Measurements from ENCODE around the gene CCT5.
A peak's percentile ranks its signal among the peaks of the same experiment; 100 is the strongest.

CCT5 gene

GRCh38 chr5:10277773-10278630, 27.9 kb downstream of the CCT5 start:
- no peak for DNase-seq (ENCODE audit: low spot score)

GRCh38 chr5:10278658-10279279, 28.7 kb downstream of the CCT5 start:
- no peak for DNase-seq (ENCODE audit: low spot score)

GRCh38 chr5:10279328-10279727, 29.2 kb downstream of the CCT5 start:
- DNase-seq (ENCODE audit: low spot score) = no peak

GRCh38 chr5:10279925-10280720, 30.0 kb downstream of the CCT5 start:
- no peak for DNase-seq (ENCODE audit: low spot score)

GRCh38 chr5:10283927-10284635, 34.0 kb downstream of the CCT5 start:
- peak; percentile 68 for DNase-seq (ENCODE audit: low spot score)

GRCh38 chr5:10285362-10285761, 35.3 kb downstream of the CCT5 start:
- DNase-seq (ENCODE audit: low spot score) = peak; percentile 44

- DNase-seq (ENCODE audit: low spot score) = no peak
Observed at GRCh38 chr5:10286162-10286861, 36.2 kb downstream of the CCT5 start.

- DNase-seq (ENCODE audit: low spot score) = no peak
Observed at GRCh38 chr5:10286862-10287227, 36.8 kb downstream of the CCT5 start.

GRCh38 chr5:10288592-10289219, 38.6 kb downstream of the CCT5 start:
- peak; percentile 69 for DNase-seq (ENCODE audit: low spot score)

GRCh38 chr5:10289353-10289752, 39.3 kb downstream of the CCT5 start:
- no peak for DNase-seq (ENCODE audit: low spot score)

GRCh38 chr5:10289991-10290390, 39.9 kb downstream of the CCT5 start:
- DNase-seq (ENCODE audit: low spot score) = no peak

- no peak for DNase-seq (ENCODE audit: low spot score)
Observed at GRCh38 chr5:10290438-10290837, 40.4 kb downstream of the CCT5 start.

- no peak for DNase-seq (ENCODE audit: low spot score)
Observed at GRCh38 chr5:10291692-10292339, 41.7 kb downstream of the CCT5 start.

GRCh38 chr5:10293907-10294662, 44.0 kb downstream of the CCT5 start:
- DNase-seq (ENCODE audit: low spot score) = no peak

GRCh38 chr5:10295619-10296326, 45.7 kb downstream of the CCT5 start:
- DNase-seq (ENCODE audit: low spot score) = no peak

- no peak for DNase-seq (ENCODE audit: low spot score)
Observed at GRCh38 chr5:10297646-10298204, 47.6 kb downstream of the CCT5 start.

- no peak for DNase-seq (ENCODE audit: low spot score)
Observed at GRCh38 chr5:10300246-10300645, 50.2 kb downstream of the CCT5 start.

- peak; percentile 35 for DNase-seq (ENCODE audit: low spot score)
Observed at GRCh38 chr5:10301266-10301665, 51.2 kb downstream of the CCT5 start.

Data from LoVo (cell line).